Measurements from ENCODE around the gene FTO. TPM values are rescaled to one million over a fixed set of nuclear protein-coding genes. Genes with fewer than 3 reads are reported as not detected.

The FTO gene
- total RNA-seq, 2 donors from 2014 or later: 47.5 to 50.4 TPM

GRCh38 chr16:54107583-54108202, 403.7 kb downstream of the FTO start:
- Histone ChIP-seq H3K4me1 (no peaks in the 10 kb centered on the region), H3K4me3 (no peak overlapping the region), H3K36me3 (replicated peaks in 1 of 2; ENCODE audit: insufficient read depth in 1 of 2, low read depth in 2 of 2) (no peaks in the 10 kb centered on the region), H3K27ac (no peak overlapping the region), H3K9me3 (no peaks in the 10 kb centered on the region), H3K27me3 (no peaks in the 10 kb centered on the region)
- ATAC-seq (no peak), DNase-seq (no peak)
- no peak for TF ChIP-seq CTCF (IDR thresholded peaks at IDR 0.05)
- no peak for TF ChIP-seq POLR2A (IDR thresholded peaks at IDR 0.05)
- intact Hi-C loops (cut with DNase I): no loop called here
- WGBS, 2 donors: 74 to 95% methylated on average over 7 of the region's 7 CpGs

- no peaks in the 10 kb centered on the region for H3K9me3 ChIP-seq
- no peak overlapping the region for H3K27ac ChIP-seq
- 81 to 85% methylated on average over 16 of the region's 16 CpGs for WGBS, 2 donors
- DNase-seq (no peak), ATAC-seq (no peak)
- no peak overlapping the region for H3K4me3 ChIP-seq
- peaks cover 0 to 2% of the 10 kb centered on the region in 2 donors for H3K36me3 ChIP-seq (replicated peaks in 1 of 2; ENCODE audit: insufficient read depth in 1 of 2, low read depth in 2 of 2)
- TF ChIP-seq CTCF (IDR thresholded peaks at IDR 0.05) (no peak), POLR2A (IDR thresholded peaks at IDR 0.05) (no peak)
- intact Hi-C loops (cut with DNase I): no loop called here
- no peaks in the 10 kb centered on the region for H3K27me3 ChIP-seq
- no peaks in the 10 kb centered on the region for H3K4me1 ChIP-seq
Measured at GRCh38 chr16:54110016-54110981, 406.3 kb downstream of the FTO start.

GRCh38 chr16:54112451-54113206, 408.7 kb downstream of the FTO start:
- Histone ChIP-seq H3K4me1 (no peaks in the 10 kb centered on the region), H3K27ac (no peak overlapping the region), H3K27me3 (no peaks in the 10 kb centered on the region), H3K4me3 (no peak overlapping the region), H3K36me3 (replicated peaks in 1 of 2; ENCODE audit: insufficient read depth in 1 of 2, low read depth in 2 of 2) (peaks cover 0 to 2% of the 10 kb centered on the region in 2 donors), H3K9me3 (no peaks in the 10 kb centered on the region)
- DNase-seq (no peak), ATAC-seq (no peak)
- TF ChIP-seq POLR2A (IDR thresholded peaks at IDR 0.05): no peak
- no peak for TF ChIP-seq CTCF (IDR thresholded peaks at IDR 0.05)
- intact Hi-C loops (cut with DNase I): no loop called here
- WGBS, 2 donors: 81 to 92% methylated on average over 8 of the region's 8 CpGs

- intact Hi-C loops (cut with DNase I): no loop called here
- no peak for TF ChIP-seq POLR2A (IDR thresholded peaks at IDR 0.05)
- TF ChIP-seq CTCF (IDR thresholded peaks at IDR 0.05): no peak
- no peak for ATAC-seq
- Histone ChIP-seq H3K27ac (no peak overlapping the region), H3K4me1 (no peaks in the 10 kb centered on the region), H3K27me3 (no peaks in the 10 kb centered on the region), H3K4me3 (no peak overlapping the region), H3K36me3 (replicated peaks in 1 of 2; ENCODE audit: insufficient read depth in 1 of 2, low read depth in 2 of 2) (peaks cover 0 to 2% of the 10 kb centered on the region in 2 donors), H3K9me3 (no peaks in the 10 kb centered on the region)
- WGBS, 2 donors: 94 to 97% methylated on average over 9 of the region's 9 CpGs
- no peak for DNase-seq
Measured at GRCh38 chr16:54115558-54115957, 411.6 kb downstream of the FTO start.
